GM13976 (cell line): ENCODE measurements around the gene NR6A1.

ENCODE experiments used
- DNase-seq: peaks from one replicate; pipeline ENCODE4 v3.0.0; 2012; ENCODE audit warnings: low spot score
- CTCF ChIP-seq: IDR thresholded peaks from 2 replicates; pipeline ENCODE4 v1.5.1; 2012; ENCODE audit warnings: borderline replicate concordance, mild to moderate bottlenecking; ENCODE audit not compliant: insufficient read depth; ENCODE audit errors: extremely low read depth, missing control alignments, control extremely low read depth
- in situ Hi-C: fragments of 300-500 bp; cut with MboI; formaldehyde crosslinking; loops from one replicate; pipeline ENCODE4 v1.12.0; 2022; ENCODE audit warnings: low sequenced_read_pairs, mixed read lengths, inconsistent platforms; ENCODE audit not compliant: unreplicated experiment

Gene NR6A1

GRCh38 chr9:124708074-124708473 is 63.0 kb downstream of the NR6A1 start:
- TF ChIP-seq CTCF, result no peak
- no peak for DNase-seq
- in situ Hi-C loops, result no loop called here

DNA sequence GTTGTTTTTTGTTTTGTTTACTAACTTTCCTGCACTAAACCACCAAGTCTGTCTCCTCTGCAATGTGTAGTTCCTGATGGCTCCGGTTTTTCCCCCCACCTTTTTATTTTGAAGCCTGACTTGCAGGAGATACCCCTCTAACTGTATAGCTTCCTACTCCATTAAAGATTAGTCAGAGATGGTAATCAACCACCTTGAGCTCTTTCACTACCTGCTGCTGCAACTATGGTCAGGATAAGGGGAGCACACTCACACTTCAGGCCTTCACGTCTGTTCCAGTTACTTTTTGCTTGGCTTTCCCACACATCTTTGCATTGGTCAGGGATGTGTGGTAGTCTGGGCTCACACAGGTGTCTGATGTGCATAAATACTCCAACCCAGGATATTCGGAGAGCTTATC is 63.4 kb downstream of the NR6A1 start:
- DNase-seq, result no peak
- in situ Hi-C loops, result no loop called here
- TF ChIP-seq CTCF, result no peak

- in situ Hi-C loops, result no loop called here
- no peak for TF ChIP-seq CTCF
- DNase-seq, result no peak
Measured at GRCh38 chr9:124706685-124707084, 64.4 kb downstream of the NR6A1 start.

DNA sequence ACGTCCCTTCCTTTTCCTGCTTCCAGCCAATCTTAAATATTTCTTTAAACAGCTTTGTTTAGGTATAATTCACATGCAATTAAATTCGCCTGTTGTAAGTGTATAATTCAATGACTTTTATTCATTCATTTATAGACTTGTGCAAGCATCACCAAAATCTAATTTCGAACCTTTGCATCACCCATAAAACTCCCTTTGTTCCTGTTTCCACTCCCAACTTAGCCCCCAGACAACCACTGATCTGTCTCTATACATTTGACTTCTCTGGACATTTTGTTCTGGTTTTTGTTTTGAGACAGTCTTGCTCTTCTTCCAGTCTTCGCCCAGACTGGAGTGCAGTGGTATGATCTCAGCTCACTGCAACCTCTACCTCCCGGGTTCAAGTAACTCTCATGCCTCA is 71.5 kb downstream of the NR6A1 start:
- in situ Hi-C loops, result no loop called here

GRCh38 chr9:124698265-124698664 is 72.8 kb downstream of the NR6A1 start:
- no peak for DNase-seq
- in situ Hi-C loops, result no loop called here
- TF ChIP-seq CTCF, result no peak

More for the DNA sequence above, 71.5 kb downstream of the NR6A1 start:
- no peak for DNase-seq
- no peak for TF ChIP-seq CTCF

DNA sequence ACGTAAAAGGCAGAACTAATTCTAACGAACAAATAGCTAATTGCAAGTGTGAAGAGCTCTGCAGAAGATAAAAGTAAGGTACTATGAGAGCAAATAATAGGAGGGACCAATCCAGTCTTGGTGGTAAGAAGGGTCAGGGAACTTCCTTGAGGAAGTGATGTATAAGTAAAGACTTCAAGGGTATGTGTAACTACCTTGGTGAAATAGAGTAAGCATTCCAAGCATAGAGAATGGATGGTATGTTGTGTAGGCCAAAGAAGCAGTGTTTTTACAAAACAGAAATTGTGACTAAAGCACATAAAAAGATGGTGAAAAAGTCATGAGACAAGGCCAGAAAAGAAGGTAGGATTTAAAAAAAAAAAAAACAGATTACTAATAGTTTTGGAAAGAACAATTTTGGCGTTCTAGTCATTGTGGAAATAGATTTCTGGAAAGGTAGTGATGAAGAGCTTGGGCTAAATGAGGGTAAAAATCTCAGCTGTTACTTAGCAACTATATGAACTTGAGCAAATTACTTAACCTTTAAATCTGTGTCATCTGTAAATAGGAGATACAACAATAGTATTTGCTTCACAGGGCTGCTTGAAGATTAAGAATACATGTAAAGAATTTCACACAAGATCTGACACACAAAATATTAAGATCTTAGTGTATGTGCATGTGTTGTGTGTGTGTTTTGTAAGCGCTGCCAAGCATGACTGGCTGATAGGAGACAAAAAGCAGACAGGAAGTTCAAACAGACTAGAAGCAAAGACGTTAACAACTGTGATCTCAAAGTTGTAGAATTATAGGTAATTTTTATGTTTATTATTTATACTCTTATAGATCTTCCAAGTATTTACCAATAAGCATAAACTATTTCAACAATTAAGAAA is 73.5 kb downstream of the NR6A1 start:
- in situ Hi-C loops, result no loop called here
- TF ChIP-seq CTCF, result no peak

More for the DNA sequence above, 73.5 kb downstream of the NR6A1 start:
- DNase-seq, result no peak
